Smooth muscle cell of the coronary artery (primary cell): ENCODE results near the gene RSAD1. TPM values are rescaled to one million over a fixed set of nuclear protein-coding genes. Genes with fewer than 3 reads are reported as not detected.

Experiments
- total RNA-seq: library from RNA; depleted of rRNA; stranded (reverse); fragments of >200 nt; gene quantifications from 2 replicates; pipeline ENCODE4 v1.2.3, GENCODE V29; 2014; ENCODE audit warnings: low replicate concordance

The RSAD1 gene
- 14.7 and 14.9 TPM in 2 replicates for total RNA-seq

GRCh38 chr17:50478391-50479381 lies at the start of gene RSAD1:
Gene RSAD1, plus strand, starts transcription at chr17:50478860. Its CDS starts 25 bp downstream, at chr17:50478885.

GRCh38 chr17:50468304-50469207 lies 10.1 kb upstream of the RSAD1 start, which contains the start of gene CHAD:
Gene CHAD, minus strand, starts transcription at chr17:50468880. Its CDS starts 67 bp downstream, at chr17:50468813.

GRCh38 chr17:50507871-50508572 lies 29.4 kb downstream of the RSAD1 start, which contains the start of gene MYCBPAP:
Gene MYCBPAP, plus strand, starts transcription at chr17:50508439. Its CDS starts 236 bp downstream, at chr17:50508675.

GRCh38 chr17:50532452-50533024 lies 53.9 kb downstream of the RSAD1 start, which contains the start of gene EPN3:
Gene EPN3, plus strand, starts transcription at chr17:50532735. Its CDS starts 3,822 bp downstream, at chr17:50536557.

Other genes with a start within 250 kb of the RSAD1 start
- gene TMEM92, start 204.4 kb upstream of the RSAD1 start, total RNA-seq: 0.12 and 0.15 TPM in 2 replicates
- gene XYLT2, start 132.7 kb upstream of the RSAD1 start, total RNA-seq: 49.4 and 53.1 TPM in 2 replicates
- gene MRPL27, start 105.7 kb upstream of the RSAD1 start, total RNA-seq: 63.7 and 77.1 TPM in 2 replicates
- 0.59 and 2.6 TPM in 2 replicates for gene EME1, start 105.6 kb upstream of the RSAD1 start, total RNA-seq
- gene LRRC59, start 81.3 kb upstream of the RSAD1 start, total RNA-seq: 98.9 and 209 TPM in 2 replicates
- 23.2 and 71.8 TPM in 2 replicates for gene ACSF2, start 52.6 kb upstream of the RSAD1 start, total RNA-seq
- not detected in 2 replicates for gene CHAD, start 10.0 kb upstream of the RSAD1 start, total RNA-seq
- gene MYCBPAP, start 29.6 kb downstream of the RSAD1 start, total RNA-seq: 0.15 and 4.1 TPM in 2 replicates
- under 0.01 TPM in 2 replicates for gene EPN3, start 53.9 kb downstream of the RSAD1 start, total RNA-seq
- 46.3 and 50.1 TPM in 2 replicates for gene SPATA20, start 68.3 kb downstream of the RSAD1 start, total RNA-seq
- gene CACNA1G, start 81.9 kb downstream of the RSAD1 start, total RNA-seq: under 0.01 and 4.8 TPM in 2 replicates
- gene ABCC3, start 156.0 kb downstream of the RSAD1 start, total RNA-seq: 4.0 and 13.6 TPM in 2 replicates
- gene ANKRD40, start 229.1 kb downstream of the RSAD1 start, total RNA-seq: 18.7 and 20.1 TPM in 2 replicates
- 14.2 and 25.9 TPM in 2 replicates for gene LUC7L3, start 240.7 kb downstream of the RSAD1 start, total RNA-seq